Hepatocyte (in vitro differentiated cells): Measurements from ENCODE around the gene DGCR6L.

Experiments
- CTCF ChIP-seq: fragments of 200-600 bp; sonication (generic); IDR thresholded peaks from 2 replicates; pipeline ENCODE4 v1.5.1; 2016; ENCODE audit warnings: antibody characterized with exemption, mild to moderate bottlenecking; ENCODE audit not compliant: poor library complexity
- EZH2 ChIP-seq: fragments of 200-600 bp; sonication (generic); IDR thresholded peaks from 2 replicates; pipeline ENCODE4 v1.6.1; 2016; ENCODE audit warnings: antibody characterized with exemption, mild to moderate bottlenecking, borderline replicate concordance
- EZH2phosphoT487 ChIP-seq: fragments of 200-600 bp; sonication (generic); IDR thresholded peaks from one replicate; pipeline ENCODE4 v1.6.1; 2018; ENCODE audit warnings: antibody characterized with exemption, mild to moderate bottlenecking, low read depth, moderate library complexity; ENCODE audit not compliant: unreplicated experiment, severe bottlenecking

GRCh38 chr22:20281891-20282290 lies 38.0 kb downstream of the DGCR6L start:
- TF ChIP-seq CTCF, result no peak
- TF ChIP-seq EZH2phosphoT487, result no peak
- no peak for TF ChIP-seq EZH2
